Endothelial cell of umbilical vein (primary cell): ENCODE data around the gene CGB8. TPM values are rescaled to one million over a fixed set of nuclear protein-coding genes. Genes with fewer than 3 reads are reported as not detected.

Experiments
- BruUV-seq: library from RNA; stranded (reverse); fragments of 400-500 nt; replicated peaks from 2 replicates; lab custom pipeline; 2021; lab: Mats Ljungman, UMichigan
- CTCF ChIA-PET: fragments of 300-600, 350-600 bp; sonication (Branson Sonifier 250); formaldehyde crosslinking; loops from one replicate; lab custom pipeline; 2021; ENCODE audit warnings: antibody characterized with exemption, inconsistent platforms; lab: Charles Lee
- POLR2A ChIA-PET: fragments of 300-600, 350-600 bp; sonication (Branson Sonifier 250); formaldehyde crosslinking; loops from one replicate; lab custom pipeline; 2021; ENCODE audit warnings: antibody characterized with exemption, inconsistent platforms; lab: Charles Lee
- DNase-seq: peaks from one replicate; pipeline ENCODE4 v3.0.0-alpha.2; 2011; ENCODE audit warnings: low read depth, low spot score
- FAIRE-seq: peaks from 2 replicates; lab custom pipeline; 2011; peaks lifted over from hg19 to GRCh38; lab: Jason Lieb, UNC
- H2AFZ ChIP-seq: 2 replicates; pipeline ENCODE4 v1.6.0; 2012; ENCODE audit warnings: low read depth, low read length, control low read depth, inconsistent platforms
- H3K27ac ChIP-seq: 2 replicates; pipeline ENCODE4 v1.5.1; 2011; ENCODE audit warnings: low read depth, mild to moderate bottlenecking, control low read depth, low read length, moderate library complexity; ENCODE audit not compliant: insufficient read depth
- H3K27me3 ChIP-seq, 2 experiments: 2 replicates each; pipeline versions ENCODE4 v1.6.0 to v1.6.1; 2011; ENCODE audit warnings: low read length in 2 of 2, mixed read lengths in 1 of 2; ENCODE audit not compliant: control insufficient read depth in 2 of 2, insufficient read depth in 2 of 2
- H3K36me3 ChIP-seq, 2 experiments: 2 replicates in 1 of 2; 3 replicates in 1 of 2; pipeline ENCODE4 v1.5.1; 2011; ENCODE audit warnings: low read length in 2 of 2, mild to moderate bottlenecking in 1 of 2, moderate library complexity in 1 of 2; ENCODE audit not compliant: control insufficient read depth in 2 of 2, insufficient read depth in 2 of 2; ENCODE audit errors: extremely low read depth in 1 of 2
- H3K4me1 ChIP-seq: 3 replicates; pipeline ENCODE4 v1.5.1; 2011; ENCODE audit warnings: mild to moderate bottlenecking, low read length; ENCODE audit not compliant: control insufficient read depth, insufficient read depth; ENCODE audit errors: extremely low read depth
- H3K4me2 ChIP-seq: 2 replicates; pipeline ENCODE4 v1.6.1; 2011; ENCODE audit warnings: low read length, control low read depth, mixed read lengths; ENCODE audit not compliant: insufficient read depth
- H3K4me3 ChIP-seq, 3 experiments: fragments of 200-600 bp in 1 of 3; sonication (generic), shearing (Covaris generic) in 1 of 3; replicated peaks in 1 of 3; 2 replicates each; pipeline ENCODE4 v1.5.1; 2011 to 2016; ENCODE audit warnings: control low read depth in 3 of 3, low read length in 3 of 3, mild to moderate bottlenecking in 2 of 3, inconsistent platforms in 1 of 3, low read depth in 1 of 3, moderate library complexity in 1 of 3; ENCODE audit not compliant: insufficient read depth in 1 of 3
- H3K79me2 ChIP-seq: 2 replicates; pipeline ENCODE4 v1.6.0; 2012; ENCODE audit warnings: low read length, inconsistent platforms; ENCODE audit not compliant: control insufficient read depth, insufficient read depth
- H3K9ac ChIP-seq: replicated peaks from 2 replicates; pipeline ENCODE3; 2011; ENCODE audit warnings: low read length, control low read depth; ENCODE audit not compliant: insufficient read depth; ENCODE audit errors: extremely low read depth
- H3K9me1 ChIP-seq: replicated peaks from 3 replicates; pipeline ENCODE4 v1.6.0; 2011; ENCODE audit warnings: mild to moderate bottlenecking, low read length; ENCODE audit not compliant: control insufficient read depth, insufficient read depth; ENCODE audit errors: extremely low read depth
- H3K9me3 ChIP-seq: replicated peaks from 2 replicates; pipeline ENCODE4 v1.5.1; 2012; ENCODE audit warnings: low read length, inconsistent platforms; ENCODE audit not compliant: control insufficient read depth, insufficient read depth
- H4K20me1 ChIP-seq: replicated peaks from 2 replicates; pipeline ENCODE3; 2011; ENCODE audit warnings: mild to moderate bottlenecking, low read length; ENCODE audit not compliant: control insufficient read depth, insufficient read depth; ENCODE audit errors: extremely low read depth
- CTCF ChIP-seq, 2 donors: IDR thresholded peaks; 1 replicate in 1 of 2; 2 replicates in 1 of 2; pipeline ENCODE4 v1.5.1; 2011; ENCODE audit warnings: low read length in 2 of 2, mild to moderate bottlenecking in 2 of 2, moderate library complexity in 2 of 2, control low read depth in 1 of 2, inconsistent platforms in 1 of 2, low read depth in 1 of 2; ENCODE audit not compliant: insufficient read depth in 1 of 2; ENCODE audit errors: extremely low read depth in 1 of 2
- EZH2 ChIP-seq: IDR thresholded peaks from 2 replicates; pipeline ENCODE4 v1.6.1; 2012; ENCODE audit warnings: borderline replicate concordance, low read depth, mild to moderate bottlenecking, moderate library complexity, low read length, inconsistent platforms; ENCODE audit not compliant: severe bottlenecking
- FOS ChIP-seq: IDR thresholded peaks from 2 replicates; pipeline ENCODE4 v1.6.1; 2011; ENCODE audit warnings: mild to moderate bottlenecking, low read length, moderate library complexity, borderline replicate concordance; ENCODE audit not compliant: insufficient read depth
- GATA2 ChIP-seq: IDR thresholded peaks from 2 replicates; pipeline ENCODE4 v1.7.0; 2011; ENCODE audit warnings: low read depth, mild to moderate bottlenecking, moderate library complexity, mixed read lengths, low read length; ENCODE audit not compliant: insufficient read length, insufficient read depth
- JUN ChIP-seq: IDR thresholded peaks from 2 replicates; pipeline ENCODE4 v1.6.1; 2011; ENCODE audit warnings: borderline replicate concordance, low read depth; ENCODE audit not compliant: insufficient read length, insufficient read depth
- MAX ChIP-seq: IDR thresholded peaks from 2 replicates; pipeline ENCODE4 v1.6.1; 2011; ENCODE audit not compliant: insufficient read depth, insufficient read length
- MYC ChIP-seq: IDR thresholded peaks from one replicate; pipeline ENCODE4 v1.6.1; 2011; ENCODE audit warnings: mild to moderate bottlenecking, low read depth, low read length
- POLR2A ChIP-seq: IDR thresholded peaks from 2 replicates; pipeline ENCODE4 v1.6.1; 2012; ENCODE audit warnings: low read depth, mild to moderate bottlenecking, control low read depth, low read length
- POLR2AphosphoS5 ChIP-seq: IDR thresholded peaks from 2 replicates; pipeline ENCODE4 v1.6.1; 2012; ENCODE audit warnings: low read depth, mild to moderate bottlenecking, control low read depth, low read length, moderate library complexity; ENCODE audit not compliant: insufficient read depth
- dilution Hi-C: fragments of 300-500 bp; cut with MboI; formaldehyde crosslinking; loops from one replicate; pipeline ENCODE4 v1.15.0; 2019; ENCODE audit warnings: low sequenced_read_pairs; ENCODE audit not compliant: extremely low pct_ligation_motif_present
- intact Hi-C: fragments of 100-400 bp; cut with micrococcal nuclease; formaldehyde crosslinking; loops from one replicate; pipeline ENCODE4 v1.10.0; 2022
- polyA plus RNA-seq, 4 experiments: library from polyadenylated mRNA; depleted of rRNA in 3 of 4; stranded (reverse) in 3 of 4; unstranded in 1 of 4; fragments of >200 nt; gene quantifications; 2 replicates each; pipeline versions ENCODE4 v1.2.1 to v1.2.3, GENCODE V29; 2011 to 2012; ENCODE audit warnings: missing spikeins in 1 of 4
- total RNA-seq: library from RNA; stranded (reverse); gene quantifications from 2 replicates; pipeline ENCODE4 v1.2.3, GENCODE V29; 2021

CGB8 gene
- total and polyA plus RNA-seq, 2 donors (not counting 3 experiments of a cell fraction or from before 2014, with no cell fraction given): not detected

GRCh38 chr19:49071860-49072547 is 23.1 kb upstream of the CGB8 start:
- Histone ChIP-seq H3K9me3 (no peaks in the 10 kb centered on the region), H3K4me3 (no peak overlapping the region), H3K79me2 (no peaks in the 10 kb centered on the region), H3K27me3 (peaks cover 27 to 35% of the 10 kb centered on the region in 2 experiments), H3K4me2 (no peak overlapping the region), H3K36me3 (no peaks in the 10 kb centered on the region), H3K9ac (no peak overlapping the region), H3K27ac (no peak overlapping the region), H2AFZ (peak overlapping the region; percentile 73), H3K9me1 (no peaks in the 10 kb centered on the region), H3K4me1 (no peaks in the 10 kb centered on the region), H4K20me1 (no peaks in the 10 kb centered on the region)
- TF ChIP-seq EZH2: peak; percentile 92
- TF ChIP-seq MAX: no peak
- dilution Hi-C loops (no loop called here), intact Hi-C loops (no loop called here)
- no TSS peak for BruUV-seq
- DNase-seq: no peak
- ChIA-PET CTCF (no interaction called here), POLR2A (no interaction called here)
- FAIRE-seq: no peak

- no peak overlapping the region for H3K4me3 ChIP-seq
- DNase-seq (no peak), FAIRE-seq (no peak)
- H3K9me1 ChIP-seq: no peaks in the 10 kb centered on the region
- no TSS peak for BruUV-seq
- H2AFZ ChIP-seq: no peak overlapping the region
- intact Hi-C loops (no loop called here), dilution Hi-C loops (no loop called here)
- H3K4me2 ChIP-seq: no peak overlapping the region
- no peak overlapping the region for H3K27ac ChIP-seq
- ChIA-PET CTCF (interaction anchor here (0.6 to 1.8 kb wide), 7 partner anchors 13 to 379 kb away, joined by 3 to 5 read pairs (median 5); partner anchors contain the start of gene CGB7), POLR2A (no interaction called here)
- peaks cover 40 to 51% of the 10 kb centered on the region in 2 experiments for H3K27me3 ChIP-seq
- H3K9ac ChIP-seq: no peak overlapping the region
- H3K4me1 ChIP-seq: no peaks in the 10 kb centered on the region
- H3K79me2 ChIP-seq: no peaks in the 10 kb centered on the region
- no peaks in the 10 kb centered on the region for H3K9me3 ChIP-seq
- TF ChIP-seq MYC: no peak
- TF ChIP-seq JUN: no peak
- no peak for TF ChIP-seq FOS
- no peak for TF ChIP-seq POLR2A
- TF ChIP-seq POLR2AphosphoS5: no peak
- TF ChIP-seq EZH2: no peak
- TF ChIP-seq MAX: no peak
- TF ChIP-seq CTCF (IDR thresholded peaks at IDR 0.05; ENCODE audit: extremely low read depth in 1 of 2, insufficient read depth in 1 of 2, low read depth in 1 of 2, low read length in 2 of 2): no peak
- no peak for TF ChIP-seq GATA2
- H3K36me3 ChIP-seq: no peaks in the 10 kb centered on the region
- H4K20me1 ChIP-seq: no peaks in the 10 kb centered on the region
Measured at GRCh38 chr19:49070416-49070815, 21.5 kb upstream of the CGB8 start.
